Upper lobe of left lung (tissue), 4 donors: ENCODE data around the gene NRDC.

Experiments
- POLR2A ChIP-seq, 4 donors: fragments of 450-650 bp; IDR thresholded peaks; one replicate each; pipeline ENCODE4 v1.5.1; 2016 to 2017; ENCODE audit warnings: antibody characterized with exemption in 4 of 4, mild to moderate bottlenecking in 2 of 4
- POLR2AphosphoS5 ChIP-seq, 2 donors: sonication (generic); formaldehyde crosslinking; IDR thresholded peaks; one replicate each; pipeline ENCODE4 v1.5.1; 2017; ENCODE audit warnings: antibody characterized with exemption in 2 of 2
- TF ChIP-seq, protein P1 (sequence below), 6 experiments: fragments of 450-650 bp in 4 of 6; fragments of 200-600 bp in 2 of 6; sonication (generic) in 2 of 6; IDR thresholded peaks; one replicate each; pipeline ENCODE4 v1.5.1; 2016 to 2019; ENCODE audit warnings: antibody characterized with exemption in 6 of 6

DNA sequence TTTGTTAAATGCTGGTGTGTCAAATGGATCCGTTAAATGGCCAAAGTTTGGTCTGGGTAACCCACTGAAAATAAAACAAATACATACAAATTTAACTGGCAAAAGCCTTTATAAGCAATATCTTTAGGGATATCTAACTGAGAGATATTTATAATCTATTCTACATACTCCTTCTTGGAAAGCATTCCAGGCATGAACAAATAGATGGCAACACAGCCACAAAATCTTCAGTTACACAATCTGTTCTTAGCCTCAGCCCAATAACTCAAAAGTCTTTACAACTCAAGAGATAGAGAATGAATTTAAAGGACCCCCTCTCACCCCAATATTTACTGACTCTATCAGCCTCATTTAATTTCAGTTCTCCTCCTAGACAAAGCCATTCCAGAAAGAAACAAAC, 58.7 kb downstream of the NRDC start:
- no peak for TF ChIP-seq POLR2A (IDR thresholded peaks at IDR 0.05)
- TF ChIP-seq, protein P1, sequence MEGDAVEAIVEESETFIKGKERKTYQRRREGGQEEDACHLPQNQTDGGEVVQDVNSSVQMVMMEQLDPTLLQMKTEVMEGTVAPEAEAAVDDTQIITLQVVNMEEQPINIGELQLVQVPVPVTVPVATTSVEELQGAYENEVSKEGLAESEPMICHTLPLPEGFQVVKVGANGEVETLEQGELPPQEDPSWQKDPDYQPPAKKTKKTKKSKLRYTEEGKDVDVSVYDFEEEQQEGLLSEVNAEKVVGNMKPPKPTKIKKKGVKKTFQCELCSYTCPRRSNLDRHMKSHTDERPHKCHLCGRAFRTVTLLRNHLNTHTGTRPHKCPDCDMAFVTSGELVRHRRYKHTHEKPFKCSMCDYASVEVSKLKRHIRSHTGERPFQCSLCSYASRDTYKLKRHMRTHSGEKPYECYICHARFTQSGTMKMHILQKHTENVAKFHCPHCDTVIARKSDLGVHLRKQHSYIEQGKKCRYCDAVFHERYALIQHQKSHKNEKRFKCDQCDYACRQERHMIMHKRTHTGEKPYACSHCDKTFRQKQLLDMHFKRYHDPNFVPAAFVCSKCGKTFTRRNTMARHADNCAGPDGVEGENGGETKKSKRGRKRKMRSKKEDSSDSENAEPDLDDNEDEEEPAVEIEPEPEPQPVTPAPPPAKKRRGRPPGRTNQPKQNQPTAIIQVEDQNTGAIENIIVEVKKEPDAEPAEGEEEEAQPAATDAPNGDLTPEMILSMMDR (IDR thresholded peaks at IDR 0.05), result no peak
- no peak for TF ChIP-seq POLR2AphosphoS5 (IDR thresholded peaks at IDR 0.05)
